SK-N-SH (cell line): Measurements from ENCODE around the gene MELTF.

Experiments
- CTCF ChIP-seq: fragments of 200-600 bp; sonication (generic); IDR thresholded peaks from 2 replicates; pipeline ENCODE4 v1.6.1; 2017; ENCODE audit warnings: antibody characterized with exemption, mild to moderate bottlenecking, moderate library complexity
- FOSL2 ChIP-seq: IDR thresholded peaks from 2 replicates; pipeline ENCODE4 v1.4.0; 2012; ENCODE audit warnings: low read depth, mild to moderate bottlenecking, moderate library complexity, borderline replicate concordance
- GABPA ChIP-seq: IDR thresholded peaks from 2 replicates; pipeline ENCODE4 v1.4.0; 2012; ENCODE audit warnings: low read depth, mild to moderate bottlenecking
- GATA2 ChIP-seq: sonication (generic); formaldehyde crosslinking; IDR thresholded peaks from 2 replicates; pipeline ENCODE4 v1.5.0; 2020; ENCODE audit warnings: mild to moderate bottlenecking, missing genetic modification reagents
- JUND ChIP-seq: IDR thresholded peaks from 2 replicates; pipeline ENCODE4 v1.4.0; 2012
- MAX ChIP-seq: IDR thresholded peaks from 2 replicates; pipeline ENCODE4 v1.4.0; 2012; ENCODE audit warnings: low read depth
- MXI1 ChIP-seq: IDR thresholded peaks from 2 replicates; pipeline ENCODE4 v1.6.1; 2012; ENCODE audit warnings: mild to moderate bottlenecking, low read depth, low read length, improper control_type of control experiment
- POLR2AphosphoS5 ChIP-seq: IDR thresholded peaks from 2 replicates; pipeline ENCODE4 v1.6.1; 2012; ENCODE audit warnings: low read depth, low read length
- RAD21 ChIP-seq: IDR thresholded peaks from 2 replicates; pipeline ENCODE4 v1.6.1; 2012; ENCODE audit warnings: mild to moderate bottlenecking, low read length
- REST ChIP-seq: IDR thresholded peaks from 2 replicates; pipeline ENCODE4 v1.6.1; 2012; ENCODE audit warnings: mild to moderate bottlenecking, low read depth, low read length, moderate library complexity
- SMC3 ChIP-seq: IDR thresholded peaks from 2 replicates; pipeline ENCODE4 v1.6.1; 2012; ENCODE audit warnings: low read depth, low read length, improper control_type of control experiment
- TCF12 ChIP-seq: IDR thresholded peaks from 2 replicates; pipeline ENCODE4 v1.4.0; 2012
- USF2 ChIP-seq: fragments of 150-350 bp; IDR thresholded peaks from 2 replicates; pipeline ENCODE4 v1.6.1; 2017; ENCODE audit warnings: antibody characterized with exemption, low read length, low read depth, borderline replicate concordance

- TF ChIP-seq CTCF (no peak), SMC3 (0 out of 2 replicates have a peak, but pooled peaks have one; percentile 7), GABPA (no peak), POLR2AphosphoS5 (no peak), FOSL2 (no peak), TCF12 (no peak), JUND (no peak), REST (no peak), GATA2 (CRISPR knock-in tag) (no peak; the same call in 1 of the 2 replicates), MXI1 (no peak), USF2 (no peak), MAX (no peak), RAD21 (no peak; the same call in 1 of the 2 replicates)
These were observed 41.2 kb downstream of the MELTF start for GRCh38 chr3:196988241-196989029.
